ENCODE measurements around the gene POLR1B. TPM values are rescaled to one million over a fixed set of nuclear protein-coding genes. Genes with fewer than 3 reads are reported as not detected.
"Not testable (repeated sequence)": the region's sequence is repeated elsewhere in the genome, so short reads cannot be mapped to it uniquely, and the experiment has no call there.

POLR1B gene
- total RNA-seq, 1 donor from 2014 or later, result 12.1 TPM

DNA sequence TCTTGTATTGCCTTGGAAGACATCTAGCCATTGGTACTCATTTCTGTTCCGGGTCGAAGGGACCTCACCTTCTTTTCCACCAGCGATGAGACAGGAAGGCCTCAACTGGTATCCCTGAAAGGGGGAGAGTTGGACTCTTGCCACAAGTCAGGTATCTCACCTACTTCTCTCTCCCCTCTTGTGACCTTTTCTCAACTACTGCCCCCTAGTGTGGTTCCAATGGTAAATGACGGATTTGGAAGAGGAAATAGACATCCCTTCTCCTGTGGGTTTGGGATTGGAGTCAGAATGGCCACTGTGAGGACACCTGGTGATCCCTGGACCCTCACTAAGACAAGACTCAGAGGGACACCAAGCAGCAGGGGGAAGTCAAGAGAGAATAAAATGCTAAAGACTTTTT is 46.4 kb upstream of the POLR1B start:
- H3K36me3 Mint-ChIP-seq (ENCODE audit: low read depth); H3K9me3 Mint-ChIP-seq (ENCODE audit: low read depth); H3K27me3 Mint-ChIP-seq (ENCODE audit: low read depth); DNase-seq (ENCODE audit: low spot score); H3K4me3 Mint-ChIP-seq (ENCODE audit: unreplicated experiment); H3K27ac Mint-ChIP-seq (ENCODE audit: unreplicated experiment); H3K4me1 Mint-ChIP-seq (ENCODE audit: low read depth): not testable (repeated sequence)
- TF ChIP-seq, protein P1, sequence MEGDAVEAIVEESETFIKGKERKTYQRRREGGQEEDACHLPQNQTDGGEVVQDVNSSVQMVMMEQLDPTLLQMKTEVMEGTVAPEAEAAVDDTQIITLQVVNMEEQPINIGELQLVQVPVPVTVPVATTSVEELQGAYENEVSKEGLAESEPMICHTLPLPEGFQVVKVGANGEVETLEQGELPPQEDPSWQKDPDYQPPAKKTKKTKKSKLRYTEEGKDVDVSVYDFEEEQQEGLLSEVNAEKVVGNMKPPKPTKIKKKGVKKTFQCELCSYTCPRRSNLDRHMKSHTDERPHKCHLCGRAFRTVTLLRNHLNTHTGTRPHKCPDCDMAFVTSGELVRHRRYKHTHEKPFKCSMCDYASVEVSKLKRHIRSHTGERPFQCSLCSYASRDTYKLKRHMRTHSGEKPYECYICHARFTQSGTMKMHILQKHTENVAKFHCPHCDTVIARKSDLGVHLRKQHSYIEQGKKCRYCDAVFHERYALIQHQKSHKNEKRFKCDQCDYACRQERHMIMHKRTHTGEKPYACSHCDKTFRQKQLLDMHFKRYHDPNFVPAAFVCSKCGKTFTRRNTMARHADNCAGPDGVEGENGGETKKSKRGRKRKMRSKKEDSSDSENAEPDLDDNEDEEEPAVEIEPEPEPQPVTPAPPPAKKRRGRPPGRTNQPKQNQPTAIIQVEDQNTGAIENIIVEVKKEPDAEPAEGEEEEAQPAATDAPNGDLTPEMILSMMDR (IDR thresholded peaks at IDR 0.05), result peak; percentile 17

DNA sequence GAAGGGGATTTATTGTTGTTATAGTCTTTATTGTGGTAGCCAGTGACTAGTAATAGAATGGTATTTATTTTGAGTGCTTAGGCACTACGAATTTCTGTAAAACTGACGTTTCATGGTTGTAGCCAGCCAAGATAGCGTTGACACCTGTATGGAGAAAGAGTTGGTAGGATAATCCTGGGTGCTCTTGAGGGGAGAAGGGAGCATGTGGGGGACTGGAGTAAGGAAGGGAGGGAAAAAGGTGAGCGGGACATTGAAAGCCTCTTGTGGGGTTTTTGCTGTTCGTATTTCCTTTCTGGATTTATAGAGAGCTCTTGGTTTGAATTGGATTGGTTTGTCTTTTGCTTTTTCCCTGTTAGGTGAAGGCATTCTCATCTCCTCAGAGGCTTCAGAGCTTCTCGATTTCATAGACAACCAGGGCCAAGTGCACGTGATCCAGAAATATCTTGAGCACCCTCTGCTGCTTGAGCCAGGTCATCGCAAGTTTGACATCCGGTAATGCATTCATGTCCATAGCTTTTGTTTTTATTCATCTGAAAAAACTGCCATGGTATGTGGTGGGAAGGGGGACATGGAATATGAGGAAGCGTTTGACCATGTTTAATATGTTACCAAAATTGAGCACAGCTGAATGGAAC is 41.3 kb upstream of the POLR1B start:
- H3K9me3 Mint-ChIP-seq (ENCODE audit: low read depth); H3K27me3 Mint-ChIP-seq (ENCODE audit: low read depth); H3K27ac Mint-ChIP-seq (ENCODE audit: unreplicated experiment); H3K4me1 Mint-ChIP-seq (ENCODE audit: low read depth); DNase-seq (ENCODE audit: low spot score); H3K4me3 Mint-ChIP-seq (ENCODE audit: unreplicated experiment): not testable (repeated sequence)
- peaks cover 18% of the 10 kb centered on the region for H3K36me3 Mint-ChIP-seq (ENCODE audit: low read depth)
- TF ChIP-seq, protein P1 (IDR thresholded peaks at IDR 0.05), result peak; percentile 58

DNA sequence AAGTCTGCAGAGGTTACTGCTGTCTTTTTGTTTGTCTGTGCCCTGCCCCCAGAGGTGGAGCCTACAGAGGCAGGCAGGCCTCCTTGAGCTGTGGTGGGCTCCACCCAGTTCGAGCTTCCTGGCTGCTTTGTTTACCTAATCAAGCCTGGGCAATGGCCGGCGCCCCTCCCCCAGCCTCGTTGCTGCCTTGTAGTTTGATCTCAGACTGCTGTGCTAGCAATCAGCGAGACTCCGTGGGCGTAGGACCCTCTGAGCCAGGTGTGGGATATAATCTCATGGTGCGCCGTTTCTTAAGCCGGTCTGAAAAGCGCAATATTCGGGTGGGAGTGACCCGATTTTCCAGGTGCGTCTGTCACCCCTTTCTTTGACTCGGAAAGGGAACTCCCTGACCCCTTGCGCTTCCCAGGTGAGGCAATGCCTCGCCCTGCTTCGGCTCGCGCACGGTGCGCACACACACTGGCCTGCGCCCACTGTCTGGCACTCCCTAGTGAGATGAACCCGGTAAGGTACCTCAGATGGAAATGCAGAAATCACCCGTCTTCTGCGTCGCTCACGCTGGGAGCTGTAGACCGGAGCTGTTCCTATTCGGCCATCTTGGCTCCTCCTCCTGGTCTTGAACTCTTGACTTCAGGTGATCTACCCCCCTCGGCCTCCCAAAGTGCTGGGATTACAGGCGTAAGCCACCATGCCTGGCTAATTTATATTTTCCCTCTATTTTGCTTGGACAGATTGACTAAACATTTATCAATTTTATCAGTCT is 32.8 kb upstream of the POLR1B start:
- H3K9me3 Mint-ChIP-seq (ENCODE audit: low read depth); H3K27me3 Mint-ChIP-seq (ENCODE audit: low read depth); H3K4me3 Mint-ChIP-seq (ENCODE audit: unreplicated experiment); H3K36me3 Mint-ChIP-seq (ENCODE audit: low read depth); DNase-seq (ENCODE audit: low spot score); H3K4me1 Mint-ChIP-seq (ENCODE audit: low read depth); H3K27ac Mint-ChIP-seq (ENCODE audit: unreplicated experiment): not testable (repeated sequence)

DNA sequence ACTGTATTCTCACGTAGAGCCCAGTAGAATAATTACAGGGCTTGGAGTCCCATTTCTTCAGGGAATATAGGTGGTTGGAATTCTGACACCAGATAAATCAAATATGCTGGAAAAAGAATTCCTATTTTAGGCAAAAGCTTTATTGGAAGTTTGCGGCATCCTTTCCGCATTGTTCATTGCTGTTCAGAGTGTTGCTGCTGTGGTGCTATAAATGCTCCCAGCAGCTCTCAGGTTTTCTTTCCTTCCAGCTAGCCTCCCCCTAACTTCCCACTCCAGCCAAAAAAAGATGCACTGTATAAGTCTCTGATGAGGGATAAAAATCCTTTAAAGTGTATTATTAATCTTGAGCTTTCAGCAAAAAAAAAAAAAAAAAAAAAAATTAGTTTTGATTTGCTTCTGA is 25.5 kb upstream of the POLR1B start:
- H3K4me1 Mint-ChIP-seq (ENCODE audit: low read depth), result no peaks in the 10 kb centered on the region
- H3K36me3 Mint-ChIP-seq (ENCODE audit: low read depth), result peaks cover 30% of the 10 kb centered on the region
- no peak overlapping the region for H3K4me3 Mint-ChIP-seq (ENCODE audit: unreplicated experiment)
- no peaks in the 10 kb centered on the region for H3K27me3 Mint-ChIP-seq (ENCODE audit: low read depth)
- DNase-seq (ENCODE audit: low spot score), result no peak
- TF ChIP-seq, protein P1 (IDR thresholded peaks at IDR 0.05), result no peak
- H3K9me3 Mint-ChIP-seq (ENCODE audit: low read depth), result peaks cover 11% of the 10 kb centered on the region
- no peak overlapping the region for H3K27ac Mint-ChIP-seq (ENCODE audit: unreplicated experiment)

DNA sequence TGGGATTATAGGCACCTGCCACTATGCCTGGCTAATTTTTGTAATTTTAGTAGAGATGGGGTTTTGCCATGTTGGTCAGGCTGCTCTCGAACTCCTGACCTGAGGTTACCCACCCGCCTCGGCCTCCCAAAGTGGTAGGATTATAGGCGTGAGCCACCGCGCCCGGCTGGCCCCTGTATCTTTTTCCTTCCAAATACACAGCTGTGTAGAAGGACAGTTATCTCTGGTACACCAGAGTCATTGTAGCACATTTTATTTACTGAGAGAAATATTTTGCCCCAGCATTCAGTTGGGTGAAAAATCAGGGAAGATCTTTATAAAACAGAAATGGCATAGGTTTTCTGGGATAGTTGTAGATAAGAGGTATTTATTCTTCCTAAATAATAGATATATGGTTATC is 23.5 kb upstream of the POLR1B start:
- no peaks in the 10 kb centered on the region for H3K27me3 Mint-ChIP-seq (ENCODE audit: low read depth)
- peaks cover 11% of the 10 kb centered on the region for H3K9me3 Mint-ChIP-seq (ENCODE audit: low read depth)
- TF ChIP-seq, protein P1 (IDR thresholded peaks at IDR 0.05), result no peak
- H3K4me1 Mint-ChIP-seq (ENCODE audit: low read depth), result no peaks in the 10 kb centered on the region
- H3K36me3 Mint-ChIP-seq (ENCODE audit: low read depth), result peaks cover 46% of the 10 kb centered on the region
- no peak overlapping the region for H3K27ac Mint-ChIP-seq (ENCODE audit: unreplicated experiment)
- no peak for DNase-seq (ENCODE audit: low spot score)
- H3K4me3 Mint-ChIP-seq (ENCODE audit: unreplicated experiment), result no peak overlapping the region

All from chondrocyte (in vitro differentiated cells).